Memory B cell (primary cell): ENCODE results near the gene JARID2.

Experiments used
- ATAC-seq: fragments of 150-1000 bp; cut with Tn5 transposase; 2 replicates; pipeline ENCODE4 v1.10.0; 2021; ENCODE audit warnings: low read depth, mild to moderate bottlenecking, moderate library complexity
- DNase-seq, 2 donors: peaks; one replicate each; pipeline ENCODE4 v3.0.0; 2022; ENCODE audit warnings: low spot score in 2 of 2
- H3K27ac Mint-ChIP-seq: one replicate; pipeline ENCODE4 v1.8.0; 2022; ENCODE audit warnings: mild to moderate bottlenecking, moderate library complexity, mixed read lengths
- H3K27me3 Mint-ChIP-seq: one replicate; pipeline ENCODE4 v1.8.0; 2022; ENCODE audit warnings: mixed read lengths
- H3K36me3 Mint-ChIP-seq: one replicate; pipeline ENCODE4 v1.8.0; 2022; ENCODE audit warnings: mild to moderate bottlenecking, mixed read lengths
- H3K4me1 Mint-ChIP-seq: one replicate; pipeline ENCODE4 v1.8.0; 2022; ENCODE audit warnings: mixed read lengths
- H3K4me3 Mint-ChIP-seq: one replicate; pipeline ENCODE4 v1.8.0; 2022; ENCODE audit warnings: mild to moderate bottlenecking, moderate library complexity, mixed read lengths
- H3K9me3 Mint-ChIP-seq: one replicate; pipeline ENCODE4 v1.8.0; 2022; ENCODE audit warnings: mixed read lengths

JARID2 gene

GRCh38 chr6:15504040-15504495, 258.2 kb downstream of the JARID2 start:
- H3K4me1 Mint-ChIP-seq: peaks cover 5% of the 10 kb centered on the region
- no peak overlapping the region for H3K4me3 Mint-ChIP-seq
- no peaks in the 10 kb centered on the region for H3K9me3 Mint-ChIP-seq
- H3K27ac Mint-ChIP-seq: peak overlapping the region; percentile 65
- DNase-seq: no peak
- ATAC-seq: no peak
- no peaks in the 10 kb centered on the region for H3K27me3 Mint-ChIP-seq
- H3K36me3 Mint-ChIP-seq: peaks cover 19% of the 10 kb centered on the region

- DNase-seq (no peak), ATAC-seq (no peak)
- H3K4me1 Mint-ChIP-seq: peaks cover 5% of the 10 kb centered on the region
- no peak overlapping the region for H3K27ac Mint-ChIP-seq
- no peaks in the 10 kb centered on the region for H3K9me3 Mint-ChIP-seq
- no peaks in the 10 kb centered on the region for H3K27me3 Mint-ChIP-seq
- H3K36me3 Mint-ChIP-seq: peaks cover 19% of the 10 kb centered on the region
- no peak overlapping the region for H3K4me3 Mint-ChIP-seq
Observed at GRCh38 chr6:15504581-15505350, 258.9 kb downstream of the JARID2 start.

GRCh38 chr6:15505463-15505918, 259.6 kb downstream of the JARID2 start:
- no peak for ATAC-seq
- Mint-ChIP-seq H3K9me3 (no peaks in the 10 kb centered on the region), H3K36me3 (peaks cover 23% of the 10 kb centered on the region), H3K4me3 (no peak overlapping the region), H3K27me3 (no peaks in the 10 kb centered on the region), H3K27ac (no peak overlapping the region), H3K4me1 (peaks cover 5% of the 10 kb centered on the region)
- no peak for DNase-seq

- Mint-ChIP-seq H3K4me1 (peaks cover 5% of the 10 kb centered on the region), H3K36me3 (peaks cover 27% of the 10 kb centered on the region), H3K27me3 (no peaks in the 10 kb centered on the region), H3K4me3 (no peak overlapping the region), H3K9me3 (no peaks in the 10 kb centered on the region), H3K27ac (no peak overlapping the region)
- ATAC-seq (no peak), DNase-seq (no peak)
Observed at GRCh38 chr6:15506066-15506465, 260.2 kb downstream of the JARID2 start.

- H3K4me1 Mint-ChIP-seq: peaks cover 5% of the 10 kb centered on the region
- ATAC-seq (no peak), DNase-seq (no peak)
- H3K27me3 Mint-ChIP-seq: no peaks in the 10 kb centered on the region
- no peak overlapping the region for H3K4me3 Mint-ChIP-seq
- H3K36me3 Mint-ChIP-seq: peaks cover 28% of the 10 kb centered on the region
- H3K27ac Mint-ChIP-seq: no peak overlapping the region
- H3K9me3 Mint-ChIP-seq: no peaks in the 10 kb centered on the region
Observed at GRCh38 chr6:15507221-15507620, 261.4 kb downstream of the JARID2 start.

GRCh38 chr6:15507746-15508145, 261.9 kb downstream of the JARID2 start:
- Mint-ChIP-seq H3K9me3 (no peaks in the 10 kb centered on the region), H3K27ac (no peak overlapping the region), H3K27me3 (no peaks in the 10 kb centered on the region), H3K36me3 (peaks cover 30% of the 10 kb centered on the region), H3K4me1 (peaks cover 5% of the 10 kb centered on the region), H3K4me3 (no peak overlapping the region)
- ATAC-seq (no peak), DNase-seq (no peak)

- no peak for ATAC-seq
- no peaks in the 10 kb centered on the region for H3K9me3 Mint-ChIP-seq
- H3K4me3 Mint-ChIP-seq: no peak overlapping the region
- peak overlapping the region; percentile 17 for H3K27ac Mint-ChIP-seq
- H3K27me3 Mint-ChIP-seq: no peaks in the 10 kb centered on the region
- H3K36me3 Mint-ChIP-seq: peaks cover 30% of the 10 kb centered on the region
- no peak for DNase-seq
- H3K4me1 Mint-ChIP-seq: peaks cover 5% of the 10 kb centered on the region
Observed at GRCh38 chr6:15508441-15508871, 262.6 kb downstream of the JARID2 start.

GRCh38 chr6:15508931-15509330, 263.1 kb downstream of the JARID2 start:
- peaks cover 2% of the 10 kb centered on the region for H3K4me1 Mint-ChIP-seq
- H3K4me3 Mint-ChIP-seq: no peak overlapping the region
- H3K9me3 Mint-ChIP-seq: no peaks in the 10 kb centered on the region
- DNase-seq (no peak), ATAC-seq (no peak)
- H3K36me3 Mint-ChIP-seq: peaks cover 31% of the 10 kb centered on the region
- H3K27ac Mint-ChIP-seq: peak overlapping the region; percentile 17
- H3K27me3 Mint-ChIP-seq: no peaks in the 10 kb centered on the region

- Mint-ChIP-seq H3K36me3 (peaks cover 33% of the 10 kb centered on the region), H3K27me3 (no peaks in the 10 kb centered on the region), H3K9me3 (no peaks in the 10 kb centered on the region), H3K27ac (no peak overlapping the region), H3K4me1 (peaks cover 2% of the 10 kb centered on the region), H3K4me3 (no peak overlapping the region)
- DNase-seq (no peak), ATAC-seq (no peak)
Observed at GRCh38 chr6:15509335-15509933, 263.6 kb downstream of the JARID2 start.

GRCh38 chr6:15510121-15510520, 264.3 kb downstream of the JARID2 start:
- Mint-ChIP-seq H3K36me3 (peaks cover 35% of the 10 kb centered on the region), H3K27me3 (no peaks in the 10 kb centered on the region)

GRCh38 chr6:15510536-15511247, 264.8 kb downstream of the JARID2 start:
- no peaks in the 10 kb centered on the region for H3K9me3 Mint-ChIP-seq
- ATAC-seq (no peak), DNase-seq (no peak)
- H3K27me3 Mint-ChIP-seq: no peaks in the 10 kb centered on the region
- no peak overlapping the region for H3K27ac Mint-ChIP-seq
- H3K36me3 Mint-ChIP-seq: peaks cover 37% of the 10 kb centered on the region
- H3K4me3 Mint-ChIP-seq: no peak overlapping the region
- peaks cover 4% of the 10 kb centered on the region for H3K4me1 Mint-ChIP-seq

More at GRCh38 chr6:15510121-15510520, 264.3 kb downstream of the JARID2 start:
- no peaks in the 10 kb centered on the region for H3K9me3 Mint-ChIP-seq
- DNase-seq (no peak), ATAC-seq (no peak)
- peaks cover 4% of the 10 kb centered on the region for H3K4me1 Mint-ChIP-seq
- no peak overlapping the region for H3K27ac Mint-ChIP-seq
- H3K4me3 Mint-ChIP-seq: no peak overlapping the region

- H3K36me3 Mint-ChIP-seq: peaks cover 39% of the 10 kb centered on the region
Observed at GRCh38 chr6:15511248-15512125, 265.6 kb downstream of the JARID2 start.

GRCh38 chr6:15512126-15512525, 266.3 kb downstream of the JARID2 start:
- Mint-ChIP-seq H3K36me3 (peaks cover 44% of the 10 kb centered on the region), H3K9me3 (no peaks in the 10 kb centered on the region), H3K27me3 (no peaks in the 10 kb centered on the region), H3K4me1 (peaks cover 4% of the 10 kb centered on the region), H3K27ac (no peak overlapping the region), H3K4me3 (no peak overlapping the region)
- DNase-seq (no peak), ATAC-seq (no peak)

More at GRCh38 chr6:15511248-15512125, 265.6 kb downstream of the JARID2 start:
- Mint-ChIP-seq H3K4me3 (no peak overlapping the region), H3K27ac (no peak overlapping the region), H3K4me1 (peaks cover 4% of the 10 kb centered on the region), H3K27me3 (no peaks in the 10 kb centered on the region), H3K9me3 (no peaks in the 10 kb centered on the region)
- no peak for DNase-seq
- ATAC-seq: no peak
